HG03175 (cell line): Measurements from ENCODE around the gene SLC34A1.
A peak's percentile ranks its signal among the peaks of the same experiment; 100 is the strongest.
"Not testable (repeated sequence)": the region's sequence is repeated elsewhere in the genome, so short reads cannot be mapped to it uniquely, and the experiment has no call there.

Source experiments
- ATAC-seq: cut with Tn5 transposase; IDR thresholded peaks from one replicate; pipeline ENCODE4 v1.9.1; 2021; ENCODE audit warnings: mild to moderate bottlenecking, moderate library complexity; ENCODE audit not compliant: unreplicated experiment

Gene SLC34A1

GRCh38 chr5:177354711-177355110, 29.5 kb upstream of the SLC34A1 start:
- no peak for ATAC-seq

DNA sequence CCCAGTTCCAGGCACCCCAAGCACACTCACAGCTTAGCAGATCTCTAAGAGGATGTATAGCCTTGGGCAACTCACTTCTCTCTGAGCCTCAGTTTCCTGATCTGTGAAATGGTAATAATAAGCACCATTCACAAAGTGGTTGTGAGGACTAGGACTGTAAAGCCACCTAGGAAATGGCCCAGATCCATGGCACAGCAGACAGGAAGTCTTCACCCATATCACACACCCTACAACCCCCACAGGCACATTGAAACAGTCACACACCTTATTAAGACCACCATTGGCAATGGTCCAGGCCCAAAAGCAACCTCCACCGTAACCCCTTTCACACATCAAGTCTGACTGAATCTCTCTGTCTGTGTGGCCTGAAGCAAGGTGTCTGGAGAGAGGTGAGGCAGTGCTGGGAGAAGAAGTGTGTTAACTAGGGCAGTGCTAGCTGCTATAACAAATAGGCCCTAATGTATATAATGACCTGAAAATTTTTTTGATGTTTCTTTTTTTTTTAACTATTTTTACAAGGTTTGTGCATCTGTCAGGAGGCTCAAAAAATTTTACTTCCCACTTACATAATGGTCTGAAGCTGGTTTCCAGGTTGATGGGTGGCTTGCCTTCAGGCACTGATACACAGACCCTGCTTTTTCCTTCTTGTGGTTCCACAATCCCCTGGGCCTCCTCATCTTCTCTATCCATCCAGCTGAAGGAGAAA, 28.9 kb upstream of the SLC34A1 start:
- no peak for ATAC-seq

GRCh38 chr5:177355868-177356168, 28.4 kb upstream of the SLC34A1 start:
- ATAC-seq: no peak

GRCh38 chr5:177356746-177357145, 27.5 kb upstream of the SLC34A1 start:
- ATAC-seq: no peak

DNA sequence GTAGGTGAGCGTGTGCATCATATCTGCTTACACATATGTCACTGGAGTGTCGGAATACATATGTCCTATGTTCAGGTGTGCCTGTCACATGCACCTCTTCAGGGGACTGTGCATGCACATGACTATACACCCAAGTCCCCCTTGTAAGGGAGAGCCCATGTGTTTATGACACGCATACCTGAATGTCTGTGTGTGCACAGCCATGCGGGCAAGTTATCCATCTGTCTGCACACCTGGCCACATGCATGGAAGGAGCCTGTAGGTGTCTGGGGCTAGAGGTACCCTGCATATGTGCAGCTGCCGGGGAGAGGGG, 27.1 kb upstream of the SLC34A1 start:
- ATAC-seq: no peak

GRCh38 chr5:177357459-177358351, 26.5 kb upstream of the SLC34A1 start, which contains the start of gene RGS14:
RGS14 (plus strand) TSS chr5:177357924; CDS start chr5:177358025, 101 bp downstream.
- ATAC-seq: peak; percentile 96

GRCh38 chr5:177358370-177358819, 25.8 kb upstream of the SLC34A1 start:
- no peak for ATAC-seq

DNA sequence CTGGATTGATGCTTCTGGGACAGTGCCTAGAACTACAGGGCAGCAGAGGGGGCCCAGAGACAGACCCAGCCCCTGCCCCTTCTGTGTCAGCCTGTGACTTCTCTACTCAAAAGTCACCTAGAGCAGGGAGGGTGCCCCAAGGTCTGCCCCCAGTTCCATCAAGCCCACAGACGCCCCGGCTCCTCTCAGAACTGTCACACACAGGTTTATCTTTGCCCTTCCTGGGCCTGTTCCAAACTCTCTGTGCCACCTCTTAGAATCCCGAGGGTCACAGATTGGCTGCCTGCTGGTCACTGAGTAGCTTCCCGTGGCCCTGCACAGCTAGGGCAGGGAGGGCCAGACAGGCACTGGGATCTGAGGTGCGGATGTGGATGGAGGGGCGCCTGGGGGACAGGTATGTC, 24.8 kb upstream of the SLC34A1 start:
- no peak for ATAC-seq

- ATAC-seq: no peak
Observed at GRCh38 chr5:177359860-177360259, 24.4 kb upstream of the SLC34A1 start.

GRCh38 chr5:177360740-177361139, 23.5 kb upstream of the SLC34A1 start:
- not testable (repeated sequence) for ATAC-seq

- ATAC-seq: no peak
Observed at GRCh38 chr5:177361418-177362291, 22.6 kb upstream of the SLC34A1 start.

- no peak for ATAC-seq
Observed at GRCh38 chr5:177362292-177362609, 22.0 kb upstream of the SLC34A1 start.

GRCh38 chr5:177362610-177363507, 21.4 kb upstream of the SLC34A1 start:
- ATAC-seq: no peak

- no peak for ATAC-seq
Observed at GRCh38 chr5:177363565-177363964, 20.7 kb upstream of the SLC34A1 start.

- ATAC-seq: no peak
Observed at GRCh38 chr5:177364159-177364962, 19.9 kb upstream of the SLC34A1 start.

- no peak for ATAC-seq
Observed at GRCh38 chr5:177365845-177366527, 18.2 kb upstream of the SLC34A1 start.

DNA sequence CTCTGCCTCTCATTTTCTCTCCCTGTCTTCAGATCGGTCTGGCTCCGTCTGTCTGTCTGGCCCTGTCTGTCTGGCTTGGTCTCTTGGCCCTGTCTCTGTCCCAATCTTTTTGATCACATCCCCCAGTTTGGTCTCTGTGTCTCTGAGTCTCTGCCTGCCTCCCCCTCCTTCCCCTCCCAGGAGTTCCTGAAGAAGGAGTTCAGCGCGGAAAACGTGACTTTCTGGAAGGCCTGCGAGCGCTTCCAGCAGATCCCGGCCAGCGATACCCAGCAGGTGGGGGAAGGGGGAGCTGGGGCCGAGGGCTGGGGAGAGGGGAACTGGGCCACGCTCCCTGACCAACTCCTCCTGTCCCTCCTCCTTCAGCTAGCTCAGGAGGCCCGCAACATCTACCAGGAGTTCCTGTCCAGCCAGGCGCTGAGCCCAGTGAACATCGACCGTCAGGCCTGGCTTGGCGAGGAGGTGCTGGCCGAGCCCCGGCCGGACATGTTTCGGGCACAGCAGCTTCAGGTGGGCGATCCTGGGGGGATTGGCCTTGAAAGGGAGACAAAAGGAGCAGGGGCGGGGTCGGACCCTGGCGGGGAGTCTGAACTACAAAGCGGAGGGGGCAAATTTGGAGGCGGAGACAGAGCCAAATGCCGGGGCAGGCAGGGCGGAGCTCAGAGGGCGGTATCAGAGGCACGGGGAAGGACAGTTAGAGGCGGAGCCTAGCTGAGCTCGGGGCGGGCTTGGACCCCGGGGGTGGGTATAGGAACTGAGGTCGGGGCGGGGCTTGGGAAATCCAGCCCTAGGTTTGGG, 17.5 kb upstream of the SLC34A1 start:
- no peak for ATAC-seq

DNA sequence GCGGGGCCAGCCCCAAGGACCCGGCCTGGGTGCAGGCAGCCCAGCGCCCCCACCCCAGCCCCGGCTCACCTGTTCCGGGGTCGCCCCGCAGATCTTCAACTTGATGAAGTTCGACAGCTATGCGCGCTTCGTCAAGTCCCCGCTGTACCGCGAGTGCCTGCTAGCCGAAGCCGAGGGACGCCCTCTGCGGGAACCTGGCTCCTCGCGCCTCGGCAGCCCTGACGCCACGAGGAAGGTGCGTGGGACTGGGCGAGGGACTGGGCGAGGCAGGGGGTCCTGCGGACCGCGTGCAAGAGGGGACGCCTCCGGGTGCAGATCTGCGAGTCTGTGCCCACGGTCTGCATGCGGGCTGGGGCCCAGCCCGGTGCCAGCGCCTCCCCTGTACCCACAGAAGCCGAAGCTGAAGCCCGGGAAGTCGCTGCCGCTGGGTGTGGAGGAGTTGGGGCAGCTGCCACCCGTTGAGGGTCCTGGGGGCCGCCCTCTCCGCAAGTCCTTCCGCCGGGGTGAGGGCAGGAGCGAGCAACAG, 16.8 kb upstream of the SLC34A1 start:
- ATAC-seq: no peak
